GM18868 (cell line): Measurements from ENCODE around the gene POPDC2.
"Not testable (repeated sequence)": the region's sequence is repeated elsewhere in the genome, so short reads cannot be mapped to it uniquely, and the experiment has no call there.

Source experiments
- ATAC-seq: cut with Tn5 transposase; IDR thresholded peaks from one replicate; pipeline ENCODE4 v1.9.1; 2021; ENCODE audit warnings: mild to moderate bottlenecking, moderate library complexity; ENCODE audit not compliant: unreplicated experiment

The POPDC2 gene

DNA sequence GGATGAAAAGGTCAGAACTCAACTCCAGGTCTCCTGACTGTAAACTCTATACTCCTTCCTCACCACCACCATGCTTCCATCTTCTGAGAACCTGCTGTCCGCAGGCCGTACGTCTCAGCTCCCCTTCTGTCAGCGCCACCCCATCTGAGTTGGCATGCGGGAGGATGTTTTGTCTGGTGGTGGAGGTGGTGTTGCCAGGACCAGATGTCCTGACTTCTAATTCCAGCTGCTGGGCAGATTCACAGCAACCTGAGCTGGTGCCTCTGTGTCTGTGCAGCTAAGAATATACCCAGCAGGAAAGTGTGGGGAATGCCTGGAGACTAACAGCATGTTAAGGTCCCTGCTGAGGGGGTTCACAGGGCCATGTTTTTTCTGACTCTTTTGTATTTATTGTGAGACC lies 39.5 kb downstream of the POPDC2 start:
- ATAC-seq: no peak

DNA sequence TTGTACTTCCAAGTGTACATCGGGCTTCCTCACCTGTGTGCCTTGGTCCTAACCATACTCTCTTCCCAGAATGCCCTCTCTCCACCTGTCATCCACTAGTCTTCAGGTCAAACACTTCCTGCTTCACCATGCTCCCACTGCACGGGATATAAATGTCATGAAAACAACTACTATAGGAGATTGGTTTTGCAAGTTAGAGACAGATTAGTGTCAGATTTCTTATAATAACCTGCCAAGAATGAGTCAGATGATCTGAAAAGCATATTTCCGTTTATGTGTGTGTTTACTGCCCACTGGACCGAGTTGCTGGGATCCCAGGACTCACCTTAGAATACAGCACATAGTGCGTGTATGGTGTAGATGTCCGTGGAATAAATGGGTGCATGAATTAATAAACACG lies 41.3 kb downstream of the POPDC2 start:
- no peak for ATAC-seq

DNA sequence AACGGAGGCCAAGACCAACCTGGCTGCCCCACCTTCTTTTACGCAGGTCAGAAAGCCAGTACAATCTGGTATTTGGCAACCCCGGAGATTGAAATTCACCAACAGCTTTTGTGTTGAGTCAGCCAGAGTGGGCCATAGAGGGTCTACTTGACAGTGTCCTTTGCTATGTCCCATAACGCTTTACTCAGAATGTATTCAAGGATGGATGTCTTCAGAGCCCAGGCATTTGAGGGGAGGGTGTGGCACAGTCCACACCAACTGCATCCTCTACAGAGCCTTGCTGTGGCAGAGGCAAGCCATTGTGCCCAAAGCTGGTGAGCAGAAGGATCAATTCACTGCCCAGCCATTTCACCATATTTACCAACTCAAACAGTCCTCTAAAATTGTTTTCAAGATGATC lies 44.3 kb downstream of the POPDC2 start:
- no peak for ATAC-seq

DNA sequence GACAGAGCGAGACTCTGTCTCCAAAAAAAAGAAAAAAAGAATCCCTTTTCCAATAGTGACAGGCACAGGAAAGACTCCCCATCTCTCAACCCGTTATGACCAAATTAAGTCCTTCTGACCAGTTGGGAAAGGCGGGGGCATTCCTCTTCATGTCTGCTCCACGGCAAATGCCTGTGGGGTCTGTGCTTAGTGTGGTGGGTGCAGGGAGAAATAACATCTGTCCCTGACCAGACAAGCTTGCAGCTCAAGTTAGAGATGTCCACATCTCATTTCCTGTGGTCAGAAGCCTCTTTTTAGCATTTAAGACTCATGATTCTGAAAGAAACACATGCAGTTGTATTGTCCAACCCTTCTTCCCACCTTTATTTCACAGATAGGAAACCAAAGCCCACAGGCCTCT lies 46.5 kb downstream of the POPDC2 start:
- ATAC-seq: no peak

DNA sequence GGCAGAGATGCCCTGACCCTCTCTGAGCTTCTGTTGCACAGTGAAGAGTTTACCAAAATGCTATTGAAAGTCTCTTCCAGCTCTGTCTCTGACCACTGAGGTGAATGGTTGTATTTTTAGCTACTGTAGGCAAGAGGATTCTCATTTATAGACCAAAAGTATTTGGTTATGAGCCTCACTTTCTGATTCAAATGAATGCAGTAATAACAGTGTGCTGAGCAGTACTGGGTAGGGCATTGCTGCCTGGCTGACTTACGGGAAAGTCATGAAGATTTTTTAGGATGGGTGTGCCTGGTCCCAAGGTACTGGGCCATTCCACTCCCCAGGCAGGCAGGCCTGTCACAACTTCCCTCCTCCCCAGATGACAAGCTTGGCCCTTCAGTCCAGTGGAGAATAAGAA lies 47.2 kb downstream of the POPDC2 start:
- ATAC-seq: no peak

DNA sequence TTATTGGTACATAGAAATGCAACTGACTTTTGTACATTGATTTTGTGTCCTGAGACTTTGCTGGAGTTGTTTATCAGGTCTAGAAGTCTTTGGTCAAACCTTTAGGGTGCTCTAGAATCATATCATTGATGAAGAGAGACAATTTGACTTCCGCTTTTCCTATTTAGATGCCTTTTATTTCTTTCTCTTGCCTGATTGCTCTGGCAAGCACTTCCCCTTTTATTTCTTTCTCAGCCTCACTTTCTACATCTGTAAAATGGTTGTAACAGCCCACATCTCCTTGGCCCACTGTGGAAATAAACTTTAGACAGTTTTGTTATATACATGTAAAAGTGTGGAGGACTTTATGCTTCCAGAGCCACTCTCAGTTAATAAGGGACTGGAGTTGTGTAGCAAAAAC lies 48.7 kb downstream of the POPDC2 start:
- no peak for ATAC-seq

DNA sequence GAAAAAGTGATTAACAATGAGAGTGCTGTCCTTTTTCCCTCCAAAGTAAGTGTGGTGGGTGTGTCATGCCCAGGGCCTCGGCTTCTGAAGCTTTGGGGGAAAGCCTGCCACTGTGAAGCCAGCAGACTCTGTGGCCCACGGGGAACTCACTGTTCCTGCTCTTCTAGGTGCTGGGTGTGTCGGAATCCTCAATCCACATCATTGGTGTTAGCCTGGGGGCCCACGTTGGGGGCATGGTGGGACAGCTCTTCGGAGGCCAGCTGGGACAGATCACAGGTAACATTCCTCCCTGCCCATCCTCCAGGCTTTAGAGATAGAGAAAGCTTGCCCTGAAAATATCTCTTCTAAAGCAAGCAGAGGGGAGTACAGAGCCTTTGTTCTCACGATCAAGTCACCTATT lies 51.1 kb downstream of the POPDC2 start:
- no peak for ATAC-seq

DNA sequence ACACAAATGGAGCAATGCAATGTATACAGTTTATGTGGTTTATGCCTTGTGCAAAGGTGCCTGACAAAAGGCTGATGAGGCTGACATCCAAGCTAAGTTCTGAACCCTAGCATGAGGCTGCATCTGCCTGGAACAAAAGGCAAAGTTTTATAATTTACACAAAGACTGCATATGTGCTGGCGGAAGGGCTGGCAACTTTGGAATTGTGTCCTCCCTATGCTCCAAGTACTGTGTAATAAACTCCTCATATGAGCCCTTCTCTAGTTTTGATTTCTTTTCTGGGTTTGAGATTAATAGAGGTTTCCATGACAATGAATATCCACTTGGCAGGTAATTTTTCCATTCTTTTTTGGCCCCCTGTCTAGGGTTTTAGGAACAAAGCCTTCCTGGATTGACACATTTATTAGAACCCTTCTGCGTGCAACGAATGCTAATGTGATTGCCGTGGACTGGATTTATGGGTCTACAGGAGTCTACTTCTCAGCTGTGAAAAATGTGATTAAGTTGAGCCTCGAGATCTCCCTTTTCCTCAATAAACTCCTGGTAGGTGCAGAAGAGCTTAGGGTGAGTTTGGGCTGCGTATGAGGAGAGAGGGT lies 51.9 kb downstream of the POPDC2 start:
- no peak for ATAC-seq

DNA sequence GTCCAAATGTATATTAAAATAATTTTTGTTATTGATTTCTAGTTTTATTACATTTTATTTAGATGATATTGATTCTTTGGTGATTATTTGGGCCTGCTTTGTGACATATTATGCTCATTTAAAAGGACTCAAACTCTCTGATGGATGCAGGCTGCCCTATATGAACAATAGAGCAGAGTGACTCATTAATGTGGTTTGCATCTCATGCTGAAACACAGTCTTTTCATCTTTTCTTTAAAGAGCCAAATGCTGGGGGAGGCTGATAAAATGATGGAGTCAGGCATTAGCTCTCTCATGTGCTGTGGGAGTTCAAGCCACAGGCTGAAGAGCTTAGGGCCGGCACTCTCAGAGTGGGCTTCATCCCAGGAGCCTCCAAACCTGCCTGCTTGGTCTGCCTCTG lies 55.5 kb downstream of the POPDC2 start:
- no peak for ATAC-seq

DNA sequence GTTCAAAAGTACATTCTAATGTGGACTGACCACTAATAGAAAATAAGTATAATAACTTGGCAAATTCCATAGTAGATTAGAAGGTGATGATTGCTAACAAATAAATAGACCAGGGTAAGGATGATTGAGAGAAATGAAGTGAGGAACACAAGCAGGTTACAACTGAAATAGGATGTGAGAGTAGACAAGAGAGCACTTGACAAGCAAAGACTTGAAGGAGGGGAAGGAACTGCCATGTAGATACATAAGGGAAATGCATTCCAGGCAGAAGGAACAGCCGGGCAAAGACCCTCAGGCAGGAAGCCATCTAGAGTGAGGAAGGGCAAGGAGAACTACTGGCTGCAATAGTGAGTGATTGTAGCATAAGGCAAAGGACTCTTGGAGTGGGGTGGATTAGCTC lies 57.7 kb downstream of the POPDC2 start:
- no peak for ATAC-seq

DNA sequence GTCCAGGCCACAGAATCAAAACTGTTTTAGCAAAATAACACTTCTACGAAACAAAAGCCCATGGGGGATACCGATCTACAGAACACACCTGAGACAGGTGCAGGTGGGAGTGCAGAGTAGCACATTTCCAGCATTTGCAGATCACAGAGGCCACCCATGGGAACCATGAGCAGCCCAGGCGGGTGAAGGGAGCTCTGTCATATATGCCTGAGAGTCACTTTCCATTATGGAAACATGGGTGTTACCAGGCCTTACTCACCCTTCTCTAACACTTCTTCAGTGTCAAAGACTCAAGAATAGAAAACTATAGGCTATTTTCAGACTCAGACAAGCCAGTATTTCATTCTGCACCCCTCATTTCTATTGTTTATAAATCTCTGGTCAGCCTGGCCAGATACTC lies 59.2 kb downstream of the POPDC2 start:
- ATAC-seq: peak; percentile 2

DNA sequence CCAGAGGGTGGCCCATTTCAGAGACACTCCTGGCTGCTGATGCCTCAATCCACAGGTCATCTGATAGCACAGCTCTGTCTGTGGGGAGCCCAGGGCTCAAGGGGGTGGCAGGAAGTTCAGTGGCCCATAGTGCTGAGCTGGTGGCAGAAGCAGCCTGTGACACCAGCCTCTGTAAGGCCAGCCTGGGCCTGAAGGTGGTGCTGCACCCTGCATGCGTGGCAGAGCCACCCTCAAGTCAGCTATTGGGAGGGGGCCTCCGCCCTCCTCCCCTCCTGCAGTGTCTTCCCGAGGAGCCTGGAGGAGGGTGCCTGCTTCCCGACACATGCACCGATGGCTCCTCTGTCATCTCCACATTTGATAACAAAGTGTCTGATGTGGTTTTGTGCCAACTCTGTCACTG lies 59.7 kb downstream of the POPDC2 start:
- peak; percentile 68 for ATAC-seq

DNA sequence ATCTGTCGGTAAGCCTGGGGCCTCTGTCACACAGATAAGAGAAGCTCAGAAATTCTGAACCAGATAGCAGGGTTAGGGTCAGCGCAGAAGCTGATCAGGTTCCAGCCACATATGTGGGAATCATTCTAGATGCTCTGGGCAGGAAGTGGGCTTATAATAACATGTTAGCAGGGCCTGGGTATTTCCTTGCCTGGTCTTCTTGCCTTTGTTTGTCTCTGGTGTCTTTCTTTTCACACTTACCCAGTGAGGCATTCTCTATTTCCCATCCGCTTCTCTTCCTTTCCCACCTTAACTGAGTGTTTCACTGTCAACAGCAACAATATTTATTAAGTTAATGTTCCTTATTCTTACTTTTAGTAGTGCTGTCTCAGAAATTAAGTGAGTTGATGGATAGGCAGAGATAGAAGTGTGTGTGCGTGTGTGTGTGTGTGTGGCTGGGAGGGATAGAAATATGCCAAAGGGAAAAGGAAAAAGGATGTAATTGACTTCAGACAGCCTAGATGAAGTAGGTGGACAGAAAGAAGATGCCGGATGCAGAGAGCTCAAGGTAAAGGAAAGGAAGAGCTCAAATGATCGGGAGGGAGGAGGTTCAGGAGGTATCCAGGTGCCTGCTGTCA lies 60.7 kb downstream of the POPDC2 start:
- ATAC-seq: no peak

DNA sequence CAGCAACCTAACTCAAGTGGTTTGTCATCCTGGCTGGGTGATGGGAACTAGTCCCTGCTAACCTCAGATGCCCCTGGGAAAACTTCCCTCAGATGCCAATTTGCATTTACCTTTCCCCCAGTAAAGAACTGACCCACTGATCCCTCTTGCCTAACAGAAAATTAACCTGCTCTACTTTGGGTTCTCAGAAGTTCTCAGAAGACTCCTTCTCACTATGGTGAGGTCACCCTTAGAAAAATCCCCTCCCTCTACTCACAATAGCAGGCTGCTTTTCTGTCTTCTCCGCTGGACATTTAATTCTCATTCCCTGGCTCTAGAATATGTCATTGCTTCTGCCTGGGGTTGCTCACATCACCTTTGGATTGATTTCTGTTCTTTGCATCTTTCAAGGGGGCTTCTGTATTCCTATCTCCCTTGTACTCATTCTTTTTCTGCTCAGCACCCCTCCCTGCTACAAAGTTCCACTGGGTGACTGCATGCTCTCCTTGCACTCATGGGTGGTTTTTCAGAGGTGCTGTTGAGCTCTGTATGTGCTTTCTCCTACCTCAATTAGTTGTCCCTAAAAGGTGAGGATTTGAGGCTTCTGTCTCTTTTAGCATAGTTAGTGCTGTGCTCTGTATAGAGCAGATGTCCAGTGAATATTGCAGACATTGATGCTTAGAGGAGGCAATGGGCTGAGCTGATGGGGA lies 61.8 kb downstream of the POPDC2 start:
- peak; percentile 56 for ATAC-seq

DNA sequence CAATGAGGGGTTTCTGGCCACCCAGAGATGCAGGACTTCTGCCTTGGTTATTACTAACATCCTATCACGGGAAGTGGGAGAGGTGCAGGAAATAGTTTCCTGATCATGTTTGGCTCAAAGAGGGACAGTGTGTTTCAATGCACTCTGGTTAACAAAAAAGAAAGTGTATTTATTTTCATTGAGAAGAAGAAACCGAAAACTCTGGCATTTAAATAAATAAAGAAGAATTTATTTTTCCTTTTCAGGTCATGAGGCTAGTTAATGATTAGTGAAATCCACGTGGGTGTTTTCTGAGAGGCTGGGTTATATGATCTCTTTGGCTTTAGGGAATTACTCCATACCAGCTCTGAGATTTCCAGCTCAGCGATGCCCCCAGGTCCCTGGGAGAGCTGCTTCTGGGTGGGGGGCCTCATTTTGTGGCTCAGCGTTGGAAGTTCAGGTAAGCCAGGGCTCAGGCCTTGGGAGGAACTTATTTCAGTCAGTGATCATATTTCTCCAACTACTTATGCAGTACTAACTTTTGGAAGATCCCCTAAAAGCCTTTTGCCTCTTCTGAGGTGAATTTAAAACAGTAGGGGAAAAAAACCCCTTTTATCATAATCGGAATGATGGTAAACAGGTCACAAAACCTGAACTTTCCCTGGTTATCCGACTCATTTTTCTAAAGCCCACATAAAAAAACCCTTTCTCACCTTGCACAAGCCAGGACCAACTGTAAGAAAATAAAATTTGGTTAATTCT lies 62.7 kb downstream of the POPDC2 start, which contains the start of gene PLA1A:
Gene PLA1A (plus strand): TSS at position 338 of the 741 bp plus-strand sequence. CDS start 29 bp downstream, at position 367.
- ATAC-seq: peak; percentile 17

DNA sequence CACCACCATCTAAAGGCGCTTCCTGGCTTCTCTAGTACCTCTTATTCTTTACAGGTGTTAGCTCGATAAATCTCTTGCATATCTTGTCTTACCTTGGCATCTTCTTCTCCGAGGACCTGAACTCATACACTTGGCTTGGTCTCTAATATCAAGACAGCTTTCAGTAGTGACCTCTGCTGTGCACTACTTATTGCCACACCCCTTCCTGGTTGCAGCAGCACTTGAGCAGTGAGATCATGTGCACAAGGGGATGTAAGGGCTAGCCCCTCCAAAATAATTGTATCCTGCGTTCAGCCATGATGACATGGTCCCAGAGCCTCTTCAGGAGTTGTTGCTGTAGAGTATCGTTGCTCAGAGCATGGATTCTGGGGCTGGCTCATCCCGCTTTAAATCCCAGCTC lies 64.0 kb downstream of the POPDC2 start:
- no peak for ATAC-seq

DNA sequence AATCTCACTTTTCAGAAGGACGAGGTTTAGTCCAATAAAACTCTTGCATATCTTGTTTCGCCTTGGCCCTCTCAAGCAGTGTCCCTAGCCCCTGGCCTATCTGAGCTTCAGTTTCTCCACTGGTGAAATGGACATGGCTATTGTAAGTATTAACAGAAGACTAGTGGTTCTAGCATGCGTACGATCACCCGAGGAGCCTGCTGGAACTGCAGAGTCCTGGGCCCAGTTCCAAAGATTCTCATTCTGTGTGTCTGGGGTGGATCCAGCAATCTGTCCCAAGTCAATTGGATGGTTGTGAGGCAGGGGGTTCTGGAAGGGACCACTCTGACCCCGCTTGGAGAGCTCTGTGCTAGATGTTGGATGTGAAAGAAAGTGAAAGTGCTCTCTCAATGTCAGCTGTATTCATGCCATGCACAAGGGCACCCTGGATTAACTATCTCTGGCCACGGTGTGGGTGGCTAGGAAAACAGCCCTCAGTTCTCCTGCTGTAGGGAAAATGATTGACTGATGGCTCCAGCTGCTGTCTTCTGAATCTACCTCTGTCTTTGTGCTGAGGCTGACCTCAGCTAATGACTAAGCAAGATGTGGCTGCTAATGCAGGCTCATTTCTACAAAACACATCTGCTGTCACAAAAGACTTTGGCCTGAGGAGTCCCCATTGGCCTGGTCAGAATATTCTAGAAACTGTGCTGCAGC lies 64.6 kb downstream of the POPDC2 start:
- no peak for ATAC-seq

DNA sequence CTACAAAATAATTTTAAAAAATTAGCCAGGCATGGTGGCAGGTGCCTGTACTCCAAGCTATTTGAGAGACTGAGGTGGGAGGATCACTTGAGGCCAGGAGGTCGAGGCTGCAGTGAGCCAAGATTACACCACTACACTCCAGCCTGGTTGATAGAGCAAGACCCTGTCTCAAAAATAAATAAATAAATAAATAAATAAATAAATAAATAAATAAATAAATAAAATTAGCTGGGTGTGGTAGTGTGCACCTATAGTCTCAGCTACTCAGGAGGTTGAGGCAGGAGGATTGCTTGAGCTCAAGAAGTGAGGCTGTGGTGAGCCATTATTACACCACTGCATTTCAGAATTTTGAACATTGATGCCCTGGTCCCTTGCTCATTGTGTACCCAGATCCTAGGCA lies 65.5 kb downstream of the POPDC2 start:
- ATAC-seq: not testable (repeated sequence)

DNA sequence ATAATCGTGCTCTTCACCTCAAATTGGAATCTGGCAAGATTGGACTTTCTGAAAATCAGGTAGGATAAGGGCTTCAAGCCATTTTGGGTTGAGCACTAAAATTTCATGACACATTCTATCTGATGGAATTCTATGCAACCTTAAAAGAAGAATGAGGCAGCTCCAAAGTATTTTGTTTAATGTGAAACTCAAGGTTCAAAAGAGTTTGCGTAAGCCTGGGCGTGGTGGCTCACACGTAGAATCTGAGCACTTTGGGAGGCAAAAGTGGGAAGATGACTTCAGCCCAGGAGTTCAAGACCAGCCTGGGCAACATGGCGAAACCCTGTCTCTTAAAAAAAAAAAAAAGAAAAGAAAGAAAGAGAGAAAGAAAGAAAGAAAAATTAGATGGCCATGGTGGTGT lies 66.3 kb downstream of the POPDC2 start:
- no peak for ATAC-seq

DNA sequence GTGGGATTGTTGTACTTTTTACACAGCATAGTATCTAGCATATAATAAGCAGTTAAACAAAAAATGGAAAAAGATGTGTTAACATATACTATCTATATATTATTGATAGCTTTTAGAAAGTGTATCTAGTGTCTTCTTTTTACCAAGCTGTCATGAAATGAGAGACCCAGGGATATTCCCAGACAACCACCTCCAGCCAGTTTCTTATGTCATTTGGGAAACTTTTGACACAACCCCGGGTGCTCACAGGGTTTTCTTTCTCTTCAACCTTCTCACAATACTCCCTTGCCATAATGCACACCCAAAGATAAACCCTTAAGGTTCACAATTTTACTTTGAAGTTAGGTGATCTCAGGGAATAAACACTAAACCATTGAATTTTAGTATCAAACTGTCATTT lies 67.5 kb downstream of the POPDC2 start:
- no peak for ATAC-seq
